Neural progenitor cell (in vitro differentiated cells): Measurements from ENCODE around the gene TMUB2.

Experiments
- EZH2 ChIP-seq: fragments of 200-600 bp; sonication (generic); IDR thresholded peaks from 2 replicates; pipeline ENCODE4 v1.6.1; 2017; ENCODE audit warnings: antibody characterized with exemption, mild to moderate bottlenecking, moderate library complexity
- EZH2phosphoT487 ChIP-seq: fragments of 200-600 bp; sonication (generic); IDR thresholded peaks from 2 replicates; pipeline ENCODE4 v1.6.1; 2017; ENCODE audit warnings: antibody characterized with exemption
- TF ChIP-seq, protein P1 (sequence below): fragments of 200-600 bp; sonication (generic); IDR thresholded peaks from 2 replicates; pipeline ENCODE4 v1.5.1; 2017; ENCODE audit warnings: antibody characterized with exemption, mild to moderate bottlenecking

GRCh38 chr17:44220213-44221083, 33.7 kb downstream of the TMUB2 start:
- TF ChIP-seq, protein P1, sequence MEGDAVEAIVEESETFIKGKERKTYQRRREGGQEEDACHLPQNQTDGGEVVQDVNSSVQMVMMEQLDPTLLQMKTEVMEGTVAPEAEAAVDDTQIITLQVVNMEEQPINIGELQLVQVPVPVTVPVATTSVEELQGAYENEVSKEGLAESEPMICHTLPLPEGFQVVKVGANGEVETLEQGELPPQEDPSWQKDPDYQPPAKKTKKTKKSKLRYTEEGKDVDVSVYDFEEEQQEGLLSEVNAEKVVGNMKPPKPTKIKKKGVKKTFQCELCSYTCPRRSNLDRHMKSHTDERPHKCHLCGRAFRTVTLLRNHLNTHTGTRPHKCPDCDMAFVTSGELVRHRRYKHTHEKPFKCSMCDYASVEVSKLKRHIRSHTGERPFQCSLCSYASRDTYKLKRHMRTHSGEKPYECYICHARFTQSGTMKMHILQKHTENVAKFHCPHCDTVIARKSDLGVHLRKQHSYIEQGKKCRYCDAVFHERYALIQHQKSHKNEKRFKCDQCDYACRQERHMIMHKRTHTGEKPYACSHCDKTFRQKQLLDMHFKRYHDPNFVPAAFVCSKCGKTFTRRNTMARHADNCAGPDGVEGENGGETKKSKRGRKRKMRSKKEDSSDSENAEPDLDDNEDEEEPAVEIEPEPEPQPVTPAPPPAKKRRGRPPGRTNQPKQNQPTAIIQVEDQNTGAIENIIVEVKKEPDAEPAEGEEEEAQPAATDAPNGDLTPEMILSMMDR = no peak
- TF ChIP-seq EZH2 = no peak
- TF ChIP-seq EZH2phosphoT487 = no peak
